Endothelial cell of umbilical vein (primary cell): ENCODE data around the gene AUTS2. TPM values are rescaled to one million over a fixed set of nuclear protein-coding genes. Genes with fewer than 3 reads are reported as not detected.

Experiments
- BruUV-seq: library from RNA; stranded (reverse); fragments of 400-500 nt; replicated peaks from 2 replicates; lab custom pipeline; 2021; lab: Mats Ljungman, UMichigan
- CTCF ChIA-PET: fragments of 300-600, 350-600 bp; sonication (Branson Sonifier 250); formaldehyde crosslinking; loops from one replicate; lab custom pipeline; 2021; ENCODE audit warnings: antibody characterized with exemption, inconsistent platforms; lab: Charles Lee
- POLR2A ChIA-PET: fragments of 300-600, 350-600 bp; sonication (Branson Sonifier 250); formaldehyde crosslinking; loops from one replicate; lab custom pipeline; 2021; ENCODE audit warnings: antibody characterized with exemption, inconsistent platforms; lab: Charles Lee
- DNase-seq: peaks from one replicate; pipeline ENCODE4 v3.0.0-alpha.2; 2011; ENCODE audit warnings: low read depth, low spot score
- FAIRE-seq: peaks from 2 replicates; lab custom pipeline; 2011; peaks lifted over from hg19 to GRCh38; lab: Jason Lieb, UNC
- H2AFZ ChIP-seq: 2 replicates; pipeline ENCODE4 v1.6.0; 2012; ENCODE audit warnings: low read depth, low read length, control low read depth, inconsistent platforms
- H3K27ac ChIP-seq: 2 replicates; pipeline ENCODE4 v1.5.1; 2011; ENCODE audit warnings: low read depth, mild to moderate bottlenecking, control low read depth, low read length, moderate library complexity; ENCODE audit not compliant: insufficient read depth
- H3K27me3 ChIP-seq, 2 experiments: 2 replicates each; pipeline versions ENCODE4 v1.6.0 to v1.6.1; 2011; ENCODE audit warnings: low read length in 2 of 2, mixed read lengths in 1 of 2; ENCODE audit not compliant: control insufficient read depth in 2 of 2, insufficient read depth in 2 of 2
- H3K36me3 ChIP-seq, 2 experiments: 2 replicates in 1 of 2; 3 replicates in 1 of 2; pipeline ENCODE4 v1.5.1; 2011; ENCODE audit warnings: low read length in 2 of 2, mild to moderate bottlenecking in 1 of 2, moderate library complexity in 1 of 2; ENCODE audit not compliant: control insufficient read depth in 2 of 2, insufficient read depth in 2 of 2; ENCODE audit errors: extremely low read depth in 1 of 2
- H3K4me1 ChIP-seq: 3 replicates; pipeline ENCODE4 v1.5.1; 2011; ENCODE audit warnings: mild to moderate bottlenecking, low read length; ENCODE audit not compliant: control insufficient read depth, insufficient read depth; ENCODE audit errors: extremely low read depth
- H3K4me2 ChIP-seq: 2 replicates; pipeline ENCODE4 v1.6.1; 2011; ENCODE audit warnings: low read length, control low read depth, mixed read lengths; ENCODE audit not compliant: insufficient read depth
- H3K4me3 ChIP-seq, 3 experiments: fragments of 200-600 bp in 1 of 3; sonication (generic), shearing (Covaris generic) in 1 of 3; replicated peaks in 1 of 3; 2 replicates each; pipeline ENCODE4 v1.5.1; 2011 to 2016; ENCODE audit warnings: control low read depth in 3 of 3, low read length in 3 of 3, mild to moderate bottlenecking in 2 of 3, inconsistent platforms in 1 of 3, low read depth in 1 of 3, moderate library complexity in 1 of 3; ENCODE audit not compliant: insufficient read depth in 1 of 3
- H3K79me2 ChIP-seq: 2 replicates; pipeline ENCODE4 v1.6.0; 2012; ENCODE audit warnings: low read length, inconsistent platforms; ENCODE audit not compliant: control insufficient read depth, insufficient read depth
- H3K9ac ChIP-seq: replicated peaks from 2 replicates; pipeline ENCODE3; 2011; ENCODE audit warnings: low read length, control low read depth; ENCODE audit not compliant: insufficient read depth; ENCODE audit errors: extremely low read depth
- H3K9me1 ChIP-seq: replicated peaks from 3 replicates; pipeline ENCODE4 v1.6.0; 2011; ENCODE audit warnings: mild to moderate bottlenecking, low read length; ENCODE audit not compliant: control insufficient read depth, insufficient read depth; ENCODE audit errors: extremely low read depth
- H3K9me3 ChIP-seq: replicated peaks from 2 replicates; pipeline ENCODE4 v1.5.1; 2012; ENCODE audit warnings: low read length, inconsistent platforms; ENCODE audit not compliant: control insufficient read depth, insufficient read depth
- H4K20me1 ChIP-seq: replicated peaks from 2 replicates; pipeline ENCODE3; 2011; ENCODE audit warnings: mild to moderate bottlenecking, low read length; ENCODE audit not compliant: control insufficient read depth, insufficient read depth; ENCODE audit errors: extremely low read depth
- EZH2 ChIP-seq: IDR thresholded peaks from 2 replicates; pipeline ENCODE4 v1.6.1; 2012; ENCODE audit warnings: borderline replicate concordance, low read depth, mild to moderate bottlenecking, moderate library complexity, low read length, inconsistent platforms; ENCODE audit not compliant: severe bottlenecking
- FOS ChIP-seq: IDR thresholded peaks from 2 replicates; pipeline ENCODE4 v1.6.1; 2011; ENCODE audit warnings: mild to moderate bottlenecking, low read length, moderate library complexity, borderline replicate concordance; ENCODE audit not compliant: insufficient read depth
- GATA2 ChIP-seq: IDR thresholded peaks from 2 replicates; pipeline ENCODE4 v1.7.0; 2011; ENCODE audit warnings: low read depth, mild to moderate bottlenecking, moderate library complexity, mixed read lengths, low read length; ENCODE audit not compliant: insufficient read length, insufficient read depth
- JUN ChIP-seq: IDR thresholded peaks from 2 replicates; pipeline ENCODE4 v1.6.1; 2011; ENCODE audit warnings: borderline replicate concordance, low read depth; ENCODE audit not compliant: insufficient read length, insufficient read depth
- MYC ChIP-seq: IDR thresholded peaks from one replicate; pipeline ENCODE4 v1.6.1; 2011; ENCODE audit warnings: mild to moderate bottlenecking, low read depth, low read length
- POLR2A ChIP-seq: IDR thresholded peaks from 2 replicates; pipeline ENCODE4 v1.6.1; 2012; ENCODE audit warnings: low read depth, mild to moderate bottlenecking, control low read depth, low read length
- POLR2AphosphoS5 ChIP-seq: IDR thresholded peaks from 2 replicates; pipeline ENCODE4 v1.6.1; 2012; ENCODE audit warnings: low read depth, mild to moderate bottlenecking, control low read depth, low read length, moderate library complexity; ENCODE audit not compliant: insufficient read depth
- dilution Hi-C: fragments of 300-500 bp; cut with MboI; formaldehyde crosslinking; loops from one replicate; pipeline ENCODE4 v1.15.0; 2019; ENCODE audit warnings: low sequenced_read_pairs; ENCODE audit not compliant: extremely low pct_ligation_motif_present
- intact Hi-C: fragments of 100-400 bp; cut with micrococcal nuclease; formaldehyde crosslinking; loops from one replicate; pipeline ENCODE4 v1.10.0; 2022
- polyA plus RNA-seq, 4 experiments: library from polyadenylated mRNA; depleted of rRNA in 3 of 4; stranded (reverse) in 3 of 4; unstranded in 1 of 4; fragments of >200 nt; gene quantifications; 2 replicates each; pipeline versions ENCODE4 v1.2.1 to v1.2.3, GENCODE V29; 2011 to 2012; ENCODE audit warnings: missing spikeins in 1 of 4
- small RNA-seq: library from RNA; depleted of rRNA; stranded (forward); fragments of <200 nt; gene quantifications from one replicate; pipeline ENCODE3, GENCODE V24; 2012; ENCODE audit warnings: low replicate concordance, low read depth; ENCODE audit not compliant: insufficient read depth, insufficient read length
- total RNA-seq: library from RNA; stranded (reverse); gene quantifications from 2 replicates; pipeline ENCODE4 v1.2.3, GENCODE V29; 2021
- TF ChIP-seq, protein P1 (sequence below), 2 donors: IDR thresholded peaks; 1 replicate in 1 of 2; 2 replicates in 1 of 2; pipeline ENCODE4 v1.5.1; 2011; ENCODE audit warnings: low read length in 2 of 2, mild to moderate bottlenecking in 2 of 2, moderate library complexity in 2 of 2, control low read depth in 1 of 2, inconsistent platforms in 1 of 2, low read depth in 1 of 2; ENCODE audit not compliant: insufficient read depth in 1 of 2; ENCODE audit errors: extremely low read depth in 1 of 2
- TF ChIP-seq, protein P2 (sequence below): IDR thresholded peaks from 2 replicates; pipeline ENCODE4 v1.6.1; 2011; ENCODE audit not compliant: insufficient read depth, insufficient read length

The AUTS2 gene
- total and polyA plus RNA-seq, 2 donors (not counting 3 experiments of a cell fraction or from before 2014, with no cell fraction given), result 0.59 to 8.0 TPM

DNA sequence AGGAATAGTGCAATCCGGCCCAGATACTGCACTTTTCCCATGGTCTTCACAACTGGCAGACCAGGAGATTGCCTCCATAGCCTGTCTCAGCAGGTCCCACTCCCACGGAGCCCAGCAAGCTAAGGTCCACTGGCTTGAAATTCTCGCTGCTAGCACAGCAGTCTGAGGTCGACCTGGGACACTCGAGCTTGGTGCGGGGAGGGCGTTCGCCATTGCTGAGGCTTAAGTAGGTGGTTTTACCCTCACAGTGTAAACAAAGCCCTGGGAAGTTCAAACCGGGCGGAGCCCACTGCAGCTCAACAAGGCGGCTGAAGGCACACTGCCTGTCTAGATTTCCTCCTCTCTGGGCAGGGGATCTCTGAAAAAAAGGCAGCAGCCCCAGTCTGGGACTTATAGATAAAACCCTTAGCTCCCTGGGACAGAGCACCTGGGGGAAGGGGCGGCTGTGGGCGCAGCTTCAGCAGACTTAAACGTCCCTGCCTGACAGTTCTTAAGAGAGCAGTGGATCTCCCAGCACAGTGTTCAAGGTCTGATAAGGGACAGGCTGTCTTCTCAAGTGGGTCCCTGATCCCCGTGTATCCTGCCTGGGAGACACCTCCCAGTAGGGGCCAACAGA, 1240.1 kb downstream of the AUTS2 start:
- no peaks in the 10 kb centered on the region for H3K79me2 ChIP-seq
- H3K36me3 ChIP-seq, result no peaks in the 10 kb centered on the region
- ChIA-PET CTCF (no interaction called here), POLR2A (no interaction called here)
- no peaks in the 10 kb centered on the region for H3K27me3 ChIP-seq
- TF ChIP-seq FOS (no peak), JUN (no peak), GATA2 (no peak), POLR2AphosphoS5 (no peak), EZH2 (no peak), POLR2A (no peak), MYC (no peak)
- TF ChIP-seq, protein P1, sequence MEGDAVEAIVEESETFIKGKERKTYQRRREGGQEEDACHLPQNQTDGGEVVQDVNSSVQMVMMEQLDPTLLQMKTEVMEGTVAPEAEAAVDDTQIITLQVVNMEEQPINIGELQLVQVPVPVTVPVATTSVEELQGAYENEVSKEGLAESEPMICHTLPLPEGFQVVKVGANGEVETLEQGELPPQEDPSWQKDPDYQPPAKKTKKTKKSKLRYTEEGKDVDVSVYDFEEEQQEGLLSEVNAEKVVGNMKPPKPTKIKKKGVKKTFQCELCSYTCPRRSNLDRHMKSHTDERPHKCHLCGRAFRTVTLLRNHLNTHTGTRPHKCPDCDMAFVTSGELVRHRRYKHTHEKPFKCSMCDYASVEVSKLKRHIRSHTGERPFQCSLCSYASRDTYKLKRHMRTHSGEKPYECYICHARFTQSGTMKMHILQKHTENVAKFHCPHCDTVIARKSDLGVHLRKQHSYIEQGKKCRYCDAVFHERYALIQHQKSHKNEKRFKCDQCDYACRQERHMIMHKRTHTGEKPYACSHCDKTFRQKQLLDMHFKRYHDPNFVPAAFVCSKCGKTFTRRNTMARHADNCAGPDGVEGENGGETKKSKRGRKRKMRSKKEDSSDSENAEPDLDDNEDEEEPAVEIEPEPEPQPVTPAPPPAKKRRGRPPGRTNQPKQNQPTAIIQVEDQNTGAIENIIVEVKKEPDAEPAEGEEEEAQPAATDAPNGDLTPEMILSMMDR (IDR thresholded peaks at IDR 0.05; ENCODE audit: extremely low read depth in 1 of 2, insufficient read depth in 1 of 2, low read depth in 1 of 2, low read length in 2 of 2), result no peak
- TF ChIP-seq, protein P2, sequence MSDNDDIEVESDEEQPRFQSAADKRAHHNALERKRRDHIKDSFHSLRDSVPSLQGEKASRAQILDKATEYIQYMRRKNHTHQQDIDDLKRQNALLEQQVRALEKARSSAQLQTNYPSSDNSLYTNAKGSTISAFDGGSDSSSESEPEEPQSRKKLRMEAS, result no peak
- intact Hi-C loops (no loop called here), dilution Hi-C loops (no loop called here)
- no peak overlapping the region for H3K9ac ChIP-seq
- H3K4me1 ChIP-seq, result no peaks in the 10 kb centered on the region
- H3K4me3 ChIP-seq, result no peak overlapping the region
- FAIRE-seq (no peak), DNase-seq (no peak)
- no peak overlapping the region for H3K27ac ChIP-seq
- H3K9me1 ChIP-seq, result no peaks in the 10 kb centered on the region
- H4K20me1 ChIP-seq, result no peaks in the 10 kb centered on the region
- H3K9me3 ChIP-seq, result no peaks in the 10 kb centered on the region
- no peak overlapping the region for H3K4me2 ChIP-seq
- no TSS peak for BruUV-seq
- no peak overlapping the region for H2AFZ ChIP-seq

Small RNAs within 50 kb of the gene (small RNA-seq; reads per million reads assigned to genes)
- gene AC073873.1, result not detected
